SW 1271 (cell line): ENCODE measurements around the gene CCDC7.
"Not testable (repeated sequence)": the region's sequence is repeated elsewhere in the genome, so short reads cannot be mapped to it uniquely, and the experiment has no call there.

ENCODE experiments used
- DNase-seq, 2 experiments: peaks; one replicate each; lab custom pipeline; 2025; lab: John Stamatoyannopoulos, UW

CCDC7 gene

GRCh38 chr10:32699683-32700082 is 253.7 kb downstream of the CCDC7 start:
- DNase-seq, result not testable (repeated sequence)

- DNase-seq, result peak in 1 of 2 experiments; percentile 6
Observed at GRCh38 chr10:32713560-32713959, 267.6 kb downstream of the CCDC7 start.

GRCh38 chr10:32731527-32731926 is 285.6 kb downstream of the CCDC7 start:
- no peak for DNase-seq

- DNase-seq, result no peak
Observed at GRCh38 chr10:32738958-32739357, 293.0 kb downstream of the CCDC7 start.

- DNase-seq, result no peak
Observed at GRCh38 chr10:32744321-32744720, 298.4 kb downstream of the CCDC7 start.

- no peak for DNase-seq
Observed at GRCh38 chr10:32746869-32747268, 300.9 kb downstream of the CCDC7 start.

GRCh38 chr10:32751582-32751981 is 305.6 kb downstream of the CCDC7 start:
- DNase-seq, result no peak

GRCh38 chr10:32754900-32755299 is 309.0 kb downstream of the CCDC7 start:
- DNase-seq, result not testable (repeated sequence)

GRCh38 chr10:32771217-32771616 is 325.3 kb downstream of the CCDC7 start:
- DNase-seq, result no peak

GRCh38 chr10:32773105-32773504 is 327.2 kb downstream of the CCDC7 start:
- DNase-seq, result no peak

- no peak for DNase-seq
Observed at GRCh38 chr10:32786968-32787367, 341.0 kb downstream of the CCDC7 start.

GRCh38 chr10:32787690-32788284 is 341.8 kb downstream of the CCDC7 start:
- DNase-seq, result no peak

- no peak for DNase-seq
Observed at GRCh38 chr10:32788359-32788758, 342.4 kb downstream of the CCDC7 start.

- no peak for DNase-seq
Observed at GRCh38 chr10:32790483-32790882, 344.5 kb downstream of the CCDC7 start.

- DNase-seq, result no peak
Observed at GRCh38 chr10:32793033-32793432, 347.1 kb downstream of the CCDC7 start.

- DNase-seq, result peak in 1 of 2 experiments; percentile 39
Observed at GRCh38 chr10:32795598-32796183, 349.8 kb downstream of the CCDC7 start.

- not testable (repeated sequence) for DNase-seq
Observed at GRCh38 chr10:32797393-32797792, 351.5 kb downstream of the CCDC7 start.

GRCh38 chr10:32846974-32847373 is 401.0 kb downstream of the CCDC7 start:
- no peak for DNase-seq

GRCh38 chr10:32851301-32851700 is 405.4 kb downstream of the CCDC7 start:
- no peak for DNase-seq

GRCh38 chr10:32854435-32854834 is 408.5 kb downstream of the CCDC7 start:
- no peak for DNase-seq

- DNase-seq, result no peak
Observed at GRCh38 chr10:32865170-32865569, 419.2 kb downstream of the CCDC7 start.

- DNase-seq, result no peak
Observed at GRCh38 chr10:32877915-32878314, 432.0 kb downstream of the CCDC7 start.

- no peak for DNase-seq
Observed at GRCh38 chr10:32878646-32879045, 432.7 kb downstream of the CCDC7 start.

- no peak for DNase-seq
Observed at GRCh38 chr10:32882076-32882475, 436.1 kb downstream of the CCDC7 start.
